Activated naive CD4-positive, alpha-beta T cell treated with anti-CD3 and anti-CD28 coated beads, Interleukin-2, amount 50 U/mL, for 16 hours (primary cell): ENCODE measurements around the gene TSC1.
A peak's percentile ranks its signal among the peaks of the same experiment; 100 is the strongest.
"Not testable (repeated sequence)": the region's sequence is repeated elsewhere in the genome, so short reads cannot be mapped to it uniquely, and the experiment has no call there.

ENCODE experiments used
- DNase-seq: peaks from one replicate; pipeline ENCODE4 v3.0.0-alpha.2; 2020

Gene TSC1

DNA sequence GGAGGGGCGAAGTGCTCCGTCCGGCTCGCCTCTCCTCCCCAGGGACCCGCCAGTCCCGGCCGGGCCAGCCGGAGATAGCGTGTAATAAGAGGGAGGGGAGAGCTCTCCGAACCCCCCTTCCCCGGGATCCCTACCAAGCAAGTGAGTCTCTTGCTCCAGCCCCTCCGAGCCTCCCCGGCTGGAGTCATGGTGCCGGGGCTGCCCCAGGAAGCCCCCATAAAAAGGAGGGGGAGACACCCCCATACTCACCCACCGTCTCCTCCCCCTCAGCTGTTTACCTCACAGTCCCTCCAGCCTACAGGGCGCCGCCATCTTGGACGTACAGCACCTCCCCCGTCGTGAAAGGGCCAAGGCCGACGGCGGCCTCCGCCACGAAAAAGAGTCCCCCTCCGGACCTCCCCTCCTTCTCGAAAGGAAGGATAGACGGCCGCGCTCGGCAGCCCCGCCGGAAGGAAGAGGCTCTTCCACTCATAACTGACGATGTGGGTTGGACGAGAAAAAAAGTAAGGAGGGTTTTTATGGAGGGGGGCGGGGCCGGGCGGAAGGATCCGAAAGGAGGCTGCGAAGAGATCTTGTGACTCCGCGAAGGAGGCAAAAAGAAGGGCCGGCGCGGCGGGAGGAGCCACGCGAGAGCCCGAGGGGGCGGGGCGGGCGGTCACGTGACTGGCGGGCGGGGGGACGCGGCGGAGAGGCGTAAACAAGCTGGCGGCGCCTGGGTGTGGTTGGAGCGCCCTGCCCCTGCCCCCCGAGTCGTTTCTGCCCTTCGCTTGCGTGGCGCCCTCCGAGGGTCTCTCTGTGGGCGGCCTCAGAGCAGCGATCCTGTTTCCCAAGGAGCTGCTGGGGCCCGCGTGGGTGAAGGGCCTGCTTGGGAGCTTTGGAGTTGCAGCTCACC is at the start of gene TSC1:
Gene TSC1, minus strand, starts transcription at position 323 of the 892 bp plus-strand sequence. CDS start 15,744 bp downstream, outside the sequence.
- DNase-seq, result peak; percentile 97

DNA sequence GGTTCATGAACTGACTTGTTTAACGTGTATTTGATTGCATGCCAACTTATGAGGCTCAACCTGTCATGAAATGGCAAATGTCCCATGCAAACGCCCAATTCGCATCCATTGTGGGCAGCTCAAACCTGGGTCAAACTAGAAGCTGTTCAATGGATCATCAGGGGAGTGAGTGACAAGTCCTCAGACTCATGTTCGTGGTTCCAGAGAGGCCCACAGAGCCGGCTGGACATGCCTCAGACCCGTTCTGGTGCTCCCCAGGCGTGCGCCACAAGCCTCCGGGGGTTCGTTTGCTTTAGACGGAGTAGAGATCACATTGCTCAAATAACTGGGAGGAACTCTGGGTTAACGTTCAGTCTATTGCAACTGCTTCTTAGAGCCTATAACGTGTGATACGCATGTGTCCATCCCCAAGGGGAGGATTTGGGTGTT is 49.1 kb upstream of the TSC1 start:
- no peak for DNase-seq

DNA sequence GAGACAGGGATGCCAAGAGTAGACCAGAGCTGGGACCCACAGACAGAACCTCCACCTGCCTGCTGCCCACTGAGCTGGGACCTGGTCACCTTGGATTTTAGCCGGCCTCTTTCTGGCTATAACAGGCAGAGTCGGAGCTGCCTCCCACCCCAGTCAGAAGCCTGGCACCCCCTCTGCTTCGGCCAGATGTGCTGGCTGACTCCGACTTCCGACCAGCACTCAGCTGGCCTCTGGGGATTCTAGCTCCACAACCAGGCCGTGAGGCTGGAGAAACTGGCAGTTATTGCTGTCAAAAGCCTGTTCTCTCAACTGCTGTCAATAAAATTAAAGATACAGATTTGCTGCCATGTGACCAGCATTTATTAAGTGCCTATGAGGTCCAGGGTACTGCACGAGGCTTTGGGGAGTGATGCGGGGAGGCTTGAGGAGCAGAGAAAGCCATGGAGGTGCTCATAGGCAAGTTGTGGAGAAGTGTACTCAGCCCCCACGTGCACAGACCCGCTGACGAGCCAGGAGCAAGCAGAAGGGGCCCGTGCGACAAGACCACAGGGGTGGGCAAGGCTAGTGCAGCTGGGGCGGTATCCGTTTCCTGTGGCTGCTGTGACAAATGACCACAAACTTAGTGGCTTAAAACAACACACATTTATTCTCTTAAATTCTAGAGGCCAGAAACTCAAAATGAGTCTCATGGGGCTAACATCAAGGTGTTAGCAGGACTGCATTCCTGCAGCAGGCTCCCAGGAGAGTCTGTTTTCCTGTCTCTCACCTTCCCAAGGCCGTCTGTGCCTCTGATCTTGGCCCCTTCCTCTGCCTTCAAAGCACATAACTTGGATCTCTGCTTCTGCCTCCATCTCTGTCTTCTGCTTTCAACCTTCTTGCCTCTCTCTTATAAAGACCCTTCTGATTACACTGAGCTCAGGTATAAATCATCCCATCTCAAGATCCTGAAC is 47.2 kb upstream of the TSC1 start:
- no peak for DNase-seq

DNA sequence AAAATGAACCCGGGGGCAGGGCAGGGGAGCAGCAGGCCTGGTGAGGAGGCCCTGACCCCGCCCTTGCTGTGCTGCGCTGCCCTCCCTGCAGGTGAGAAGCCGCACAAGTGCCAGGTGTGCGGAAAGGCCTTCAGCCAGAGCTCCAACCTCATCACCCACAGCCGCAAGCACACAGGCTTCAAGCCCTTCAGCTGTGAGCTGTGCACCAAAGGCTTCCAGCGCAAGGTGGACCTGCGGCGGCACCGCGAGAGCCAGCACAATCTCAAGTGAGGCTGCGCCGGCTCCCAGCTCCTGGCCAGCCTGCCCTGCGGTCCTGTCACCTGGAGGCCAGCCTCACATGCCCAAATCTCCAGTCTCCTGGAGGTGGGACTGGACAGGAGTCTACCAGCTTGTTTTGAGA is 46.4 kb upstream of the TSC1 start:
- no peak for DNase-seq

DNA sequence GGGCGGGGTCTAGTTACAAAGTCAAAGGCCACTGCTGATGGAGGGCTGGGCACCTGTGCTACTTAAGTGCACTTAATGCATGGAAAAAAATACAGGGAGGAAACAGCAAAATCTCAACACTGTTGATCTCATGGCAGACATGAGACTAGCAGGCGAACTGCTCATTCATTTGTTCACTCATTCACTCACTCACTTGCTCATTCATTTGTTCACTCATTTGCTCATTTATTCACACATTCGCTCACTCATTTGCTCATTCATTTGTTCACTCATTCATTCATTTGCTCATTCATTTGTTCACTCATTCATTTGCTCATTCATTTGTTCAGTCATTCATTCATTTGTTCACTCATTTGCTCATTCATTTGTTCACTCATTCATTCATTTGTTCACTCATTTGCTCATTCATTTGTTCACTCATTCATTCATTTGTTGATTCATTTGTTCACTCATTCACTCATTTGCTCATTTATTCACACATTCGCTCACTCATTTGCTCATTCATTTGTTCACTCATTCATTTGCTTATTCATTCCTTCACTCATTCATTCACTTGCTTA is 45.7 kb upstream of the TSC1 start:
- not testable (repeated sequence) for DNase-seq

DNA sequence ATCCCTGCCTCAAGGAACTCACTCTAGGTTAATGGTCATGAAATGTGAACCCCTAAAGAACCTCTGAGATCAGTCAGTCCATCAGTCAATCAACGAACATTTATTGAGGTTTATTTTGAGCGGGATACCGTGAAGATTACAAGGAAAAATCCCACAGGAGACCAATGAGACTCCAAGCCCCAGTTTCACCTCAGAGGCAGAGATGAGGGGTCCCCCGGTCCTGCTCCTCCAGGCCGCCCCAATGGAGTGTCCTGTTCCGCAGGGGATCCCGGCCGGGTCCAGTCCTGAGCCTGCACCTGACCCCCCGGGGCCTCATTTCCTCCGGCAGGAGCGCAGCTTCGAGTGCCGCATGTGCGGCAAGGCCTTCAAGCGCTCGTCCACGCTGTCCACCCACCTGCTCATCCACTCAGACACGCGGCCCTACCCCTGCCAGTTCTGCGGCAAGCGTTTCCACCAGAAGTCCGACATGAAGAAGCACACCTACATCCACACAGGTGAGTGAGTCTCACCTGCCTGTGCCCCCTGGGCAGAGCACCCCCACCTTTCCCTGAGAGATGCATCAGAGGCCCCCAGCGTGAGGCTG is 45.1 kb upstream of the TSC1 start:
- DNase-seq, result no peak

DNA sequence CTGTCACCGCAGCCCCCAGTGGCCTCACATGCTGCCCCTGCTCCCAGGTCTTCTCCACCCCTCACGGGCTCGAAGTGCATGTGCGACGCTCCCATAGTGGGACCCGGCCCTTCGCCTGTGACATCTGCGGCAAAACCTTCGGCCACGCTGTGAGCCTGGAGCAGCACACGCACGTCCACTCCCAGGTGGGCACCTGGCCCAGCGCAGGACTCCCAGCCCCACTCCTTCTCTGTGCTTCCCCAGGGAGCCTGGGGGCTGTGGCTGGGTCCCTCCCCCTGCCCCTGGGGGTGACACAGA is 44.5 kb upstream of the TSC1 start:
- DNase-seq, result no peak

DNA sequence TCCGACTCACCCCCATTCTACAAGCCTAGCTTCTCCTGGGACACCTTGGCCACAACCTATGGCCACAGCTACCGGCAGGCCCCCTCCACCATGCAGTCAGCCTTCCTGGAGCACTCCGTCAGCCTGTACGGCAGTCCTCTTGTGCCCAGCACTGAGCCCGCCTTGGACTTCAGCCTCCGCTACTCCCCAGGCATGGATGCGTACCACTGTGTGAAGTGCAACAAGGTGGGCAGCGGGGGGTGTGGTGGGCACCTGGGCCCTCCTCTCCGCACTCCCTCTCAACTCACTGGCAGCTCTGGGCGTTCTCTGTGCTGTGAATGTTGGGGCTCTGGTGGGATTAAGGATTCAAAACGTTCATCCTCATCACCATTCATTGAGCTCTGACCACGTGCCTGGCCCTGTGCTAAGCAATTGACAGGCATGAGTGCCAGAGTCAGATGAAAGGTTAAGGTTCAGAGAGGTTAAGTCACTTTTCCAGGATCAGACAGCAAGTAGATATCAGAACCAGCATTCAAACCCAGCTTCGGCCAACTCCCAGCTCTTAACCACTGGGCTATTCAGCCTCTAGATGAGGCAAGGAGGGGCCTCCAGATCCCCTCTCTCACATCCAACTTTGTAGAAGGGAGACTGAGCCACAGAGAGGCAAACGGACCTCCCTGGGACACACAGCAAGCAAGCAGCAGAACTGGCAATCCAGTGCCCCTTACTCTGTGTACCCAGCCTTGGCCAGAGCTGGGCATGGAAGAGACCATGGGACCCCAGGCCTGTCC is 44.0 kb upstream of the TSC1 start:
- no peak for DNase-seq

DNA sequence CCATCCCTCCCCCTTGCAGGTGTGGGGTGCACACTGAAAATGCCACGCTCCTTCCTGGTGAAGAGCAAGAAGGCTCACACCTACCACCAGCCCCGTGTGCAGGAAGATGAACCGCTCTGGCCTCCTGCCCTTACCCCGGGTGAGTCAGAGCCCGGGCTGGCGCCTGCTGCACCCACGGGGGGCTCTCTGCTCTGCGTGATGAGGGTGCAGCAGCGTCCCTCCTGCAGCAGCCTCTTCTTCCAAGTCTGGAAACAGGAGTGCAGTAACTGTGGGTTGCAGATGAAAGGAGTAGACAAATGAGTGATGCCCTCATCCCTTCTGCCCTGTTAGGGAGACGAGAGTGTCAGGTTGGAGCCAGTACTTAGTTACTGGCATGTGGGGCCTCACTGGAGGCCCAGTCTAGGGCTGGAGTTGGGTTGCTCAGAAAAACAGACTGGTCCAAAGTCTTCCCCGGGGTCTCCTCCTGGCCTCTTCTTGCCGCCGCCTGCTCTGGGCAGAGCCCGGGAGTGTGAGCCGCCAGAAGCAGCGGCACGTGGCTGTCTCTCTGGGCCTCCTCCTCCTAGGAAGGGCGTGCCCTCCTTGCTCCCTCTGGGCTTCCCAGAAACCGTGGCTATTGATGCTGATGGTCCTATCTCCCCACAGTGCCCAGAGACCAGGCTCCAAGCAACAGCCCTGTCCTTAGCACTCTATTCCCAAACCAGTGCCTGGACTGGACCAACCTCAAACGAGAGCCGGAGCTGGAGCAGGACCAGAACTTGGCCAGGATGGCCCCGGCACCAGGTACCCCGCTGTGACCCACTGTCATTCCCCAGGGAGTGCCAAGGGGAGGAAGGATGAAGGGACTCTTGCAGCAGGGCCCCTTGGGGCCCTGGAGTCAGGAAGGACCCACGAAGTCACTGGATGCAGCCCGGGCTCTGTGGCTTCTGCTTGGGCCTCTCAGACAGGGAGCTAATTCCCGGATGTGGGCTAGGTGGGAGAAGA is 42.5 kb upstream of the TSC1 start:
- no peak for DNase-seq

DNA sequence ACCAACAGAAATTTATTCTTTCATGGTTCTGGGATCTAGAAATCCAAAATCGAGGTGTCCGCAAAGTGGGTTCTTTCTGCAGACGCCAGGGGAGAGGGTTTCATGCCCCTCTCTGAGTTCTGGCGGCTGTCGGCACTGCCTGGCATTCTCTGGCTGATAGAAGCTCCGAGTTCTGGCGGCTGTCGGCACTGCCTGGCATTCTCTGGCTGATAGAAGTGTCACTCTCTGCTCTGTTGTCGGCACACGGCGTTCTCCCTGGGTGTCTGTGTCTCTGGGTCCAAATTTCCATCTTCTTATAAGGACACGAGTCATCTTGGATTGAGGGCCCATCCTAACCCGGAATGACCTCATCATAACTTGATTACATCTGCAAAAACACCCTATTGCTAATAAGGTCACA is 41.7 kb upstream of the TSC1 start:
- DNase-seq, result no peak

DNA sequence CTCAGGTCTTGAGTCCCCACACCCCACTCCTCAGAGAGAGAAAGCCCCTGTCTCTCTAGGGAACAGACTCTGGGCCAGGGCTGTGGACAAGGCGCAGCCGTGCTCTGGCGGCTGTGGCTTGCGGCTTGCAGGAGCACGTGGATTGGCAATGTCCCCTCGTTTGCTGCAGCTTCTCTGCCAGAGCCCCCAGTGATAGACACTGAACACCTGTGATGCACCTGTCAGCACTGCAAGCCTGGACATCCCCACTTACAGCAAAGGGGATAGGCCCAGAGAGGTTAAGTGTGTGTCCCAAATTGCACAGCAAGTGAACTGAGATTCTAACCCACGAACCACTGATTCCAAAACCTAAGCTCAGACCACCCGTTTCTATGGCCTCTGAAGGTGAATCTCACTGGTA is 41.1 kb upstream of the TSC1 start:
- no peak for DNase-seq

DNA sequence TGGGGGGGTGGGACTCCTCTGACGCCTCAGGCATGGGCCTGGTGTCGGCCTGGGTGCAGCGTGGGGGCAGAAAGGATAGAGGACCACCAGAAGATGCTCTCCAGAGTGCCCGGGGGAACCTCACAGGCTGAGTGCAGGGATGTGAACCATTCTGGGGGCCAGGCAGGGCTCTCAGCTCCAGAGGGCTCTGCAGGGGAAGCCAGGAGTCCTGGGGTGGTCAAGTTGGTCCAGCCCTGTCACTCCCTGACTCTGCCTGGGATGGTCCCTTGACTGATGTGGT is 40.6 kb upstream of the TSC1 start:
- DNase-seq, result no peak

DNA sequence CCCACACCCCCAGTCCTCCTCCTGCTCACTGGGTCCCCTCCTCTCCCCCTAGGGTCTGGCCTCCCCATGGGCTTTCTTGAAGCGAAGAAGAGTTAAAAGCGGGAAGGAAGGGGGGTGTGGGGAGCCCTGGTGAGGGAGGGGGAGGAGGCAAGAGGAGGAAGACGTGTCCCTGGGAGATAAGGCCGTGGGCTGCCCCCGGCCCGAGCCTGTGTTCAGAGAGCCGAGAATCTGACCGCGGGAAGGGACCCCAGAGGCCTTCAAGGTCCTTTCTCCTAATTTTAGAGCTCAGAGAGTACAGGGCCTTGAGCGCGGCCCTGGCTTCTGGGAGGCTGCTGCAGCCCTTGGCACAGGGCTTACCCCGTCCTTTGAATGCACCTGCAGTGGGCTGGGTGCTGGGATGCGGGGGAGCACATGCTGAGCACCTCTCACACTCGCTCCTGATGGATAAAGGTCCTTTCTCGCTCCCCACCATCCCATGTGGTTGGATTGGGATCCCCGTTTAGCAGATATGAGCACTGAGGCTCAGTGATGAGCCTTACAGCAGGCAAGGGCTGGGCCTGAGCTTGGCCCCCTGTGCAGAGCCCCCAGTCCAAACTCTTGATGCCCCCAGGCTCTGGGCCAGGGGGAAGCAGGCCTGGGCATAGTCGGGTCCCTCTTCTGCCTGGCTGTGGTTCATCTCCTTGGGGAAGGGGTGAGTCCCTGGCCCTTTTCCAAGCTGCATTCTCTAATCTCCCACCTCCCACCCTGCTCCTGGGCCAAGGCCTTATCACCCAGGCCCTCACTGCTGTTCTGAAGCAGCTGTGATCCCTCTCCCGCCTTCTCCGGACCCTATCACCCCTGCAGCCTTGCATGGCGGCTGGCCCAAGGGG is 40.0 kb upstream of the TSC1 start:
- DNase-seq, result no peak

DNA sequence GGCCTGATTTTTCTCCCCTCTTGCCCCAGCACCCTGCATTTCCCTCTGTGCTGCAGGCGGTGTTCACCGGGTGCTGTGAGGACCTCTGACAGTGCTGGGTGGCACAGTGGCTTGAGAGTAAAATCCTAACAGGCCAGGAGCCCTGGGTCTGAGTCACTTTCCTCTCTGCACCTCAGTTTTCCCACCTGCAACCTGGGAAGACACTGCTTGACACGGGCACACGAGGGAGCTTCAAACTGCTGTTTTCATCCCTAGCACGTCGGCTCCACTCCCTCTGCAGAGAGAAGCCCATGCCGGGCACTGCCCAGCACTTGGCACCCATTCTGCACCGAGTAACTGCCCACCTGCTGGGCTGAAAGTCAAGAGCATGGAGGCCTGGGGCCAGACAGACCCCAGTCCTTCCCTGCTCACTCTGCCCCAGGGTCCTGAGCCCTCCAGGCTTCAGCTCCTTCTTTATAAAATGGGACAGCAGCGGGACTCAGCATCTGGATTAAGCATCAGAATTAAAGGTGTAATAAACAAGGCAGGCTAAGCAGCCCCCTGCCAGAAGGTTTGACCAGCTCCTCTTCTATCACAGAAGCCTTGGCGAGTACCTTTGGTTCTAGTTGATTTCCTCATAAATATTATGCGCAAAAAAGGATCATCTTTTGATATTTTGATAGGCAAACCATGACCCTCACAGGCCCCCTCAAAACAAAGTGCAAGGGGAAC is 39.2 kb upstream of the TSC1 start:
- DNase-seq, result no peak

DNA sequence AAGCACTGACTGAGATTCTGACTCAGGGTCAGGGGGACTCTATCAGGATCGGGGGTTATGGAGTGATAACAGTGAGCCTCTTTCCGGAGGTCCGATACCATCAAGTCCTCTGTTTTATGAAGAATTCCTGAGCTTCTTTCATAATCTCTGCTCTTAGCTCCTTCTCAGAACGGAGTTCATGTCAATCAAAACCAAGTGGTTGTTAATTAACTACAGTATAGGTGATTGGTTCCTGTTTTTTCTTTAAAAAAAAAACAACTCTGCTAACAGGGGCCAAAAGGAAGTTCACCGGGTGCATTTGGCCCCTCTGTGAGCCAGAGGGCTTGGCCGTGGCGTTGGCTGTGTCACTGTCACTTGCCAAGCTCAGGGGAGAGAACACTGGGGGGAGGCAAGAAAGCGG is 38.0 kb upstream of the TSC1 start:
- DNase-seq, result no peak

DNA sequence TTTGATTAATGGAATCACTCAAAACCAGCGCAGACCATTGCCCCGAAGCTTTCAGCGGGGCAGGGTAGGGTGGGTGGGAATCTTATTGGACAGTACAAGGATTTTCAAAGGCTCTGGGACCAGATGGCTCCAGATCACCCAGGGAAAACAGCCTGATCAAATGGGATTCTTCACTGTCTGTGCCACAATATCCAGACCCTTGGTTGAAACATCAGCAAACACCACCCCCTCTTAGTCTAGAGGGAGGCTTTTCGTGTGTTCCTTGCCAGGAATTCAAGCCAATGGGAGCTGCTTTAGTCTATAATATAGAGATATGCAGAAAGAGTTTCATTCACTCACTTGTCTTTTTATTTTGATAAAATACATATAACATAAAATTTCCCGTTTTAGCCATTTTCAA is 35.7 kb upstream of the TSC1 start:
- DNase-seq, result no peak

DNA sequence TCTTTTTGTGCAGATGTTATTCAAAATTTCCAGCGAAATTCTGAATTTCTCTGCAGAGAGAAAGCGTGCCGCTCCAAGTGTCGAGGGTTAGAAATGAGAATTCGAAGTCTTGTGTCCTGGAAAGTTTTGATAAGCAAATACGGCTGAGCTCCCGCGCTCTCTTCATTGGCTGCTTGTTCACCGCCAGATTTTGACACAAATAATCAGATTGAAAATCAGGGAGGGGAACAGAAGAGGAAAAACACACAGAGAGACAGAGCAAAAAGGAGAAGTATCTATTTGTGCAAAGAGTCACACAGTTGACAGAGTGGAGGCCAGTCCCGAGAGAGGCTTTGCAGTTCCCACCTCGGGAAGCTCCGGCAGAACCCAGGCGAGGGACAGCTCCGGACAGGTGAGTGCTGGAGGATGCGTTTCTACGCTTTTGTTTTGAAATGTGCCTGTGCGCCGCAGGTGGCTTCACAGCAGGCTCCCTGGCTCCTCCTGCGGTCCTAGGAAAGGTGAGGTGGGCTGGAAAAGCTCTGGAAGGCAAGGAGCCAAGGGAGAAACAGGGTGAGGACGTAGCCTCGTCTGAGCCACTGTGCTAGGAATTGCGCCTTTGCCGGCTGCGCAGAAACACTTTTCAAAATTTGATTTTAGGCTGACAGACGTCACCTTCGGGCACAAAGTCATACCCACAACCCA is 34.2 kb upstream of the TSC1 start, which contains the start of gene GFI1B:
Gene GFI1B, plus strand, starts transcription at position 244 of the 681 bp plus-strand sequence. CDS start 7,985 bp downstream, outside the sequence.
- DNase-seq, result no peak

DNA sequence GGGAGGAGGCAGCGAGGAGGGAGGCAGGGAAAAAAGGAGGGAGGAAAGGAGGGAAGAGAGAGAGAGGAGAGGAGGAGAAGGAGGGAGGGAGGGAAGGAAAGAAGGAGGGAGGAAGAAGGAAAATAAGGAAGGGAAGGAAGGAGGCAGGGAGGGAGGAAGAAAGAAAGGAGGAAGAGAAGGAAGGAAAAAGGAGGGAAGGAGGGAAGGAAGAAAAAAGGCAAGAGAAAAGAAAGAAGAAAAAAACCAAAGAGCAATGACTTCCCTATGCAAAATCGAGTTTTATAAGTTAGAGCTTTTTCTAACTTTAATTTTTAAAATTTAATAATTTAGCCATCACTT is 33.7 kb upstream of the TSC1 start:
- DNase-seq, result no peak

DNA sequence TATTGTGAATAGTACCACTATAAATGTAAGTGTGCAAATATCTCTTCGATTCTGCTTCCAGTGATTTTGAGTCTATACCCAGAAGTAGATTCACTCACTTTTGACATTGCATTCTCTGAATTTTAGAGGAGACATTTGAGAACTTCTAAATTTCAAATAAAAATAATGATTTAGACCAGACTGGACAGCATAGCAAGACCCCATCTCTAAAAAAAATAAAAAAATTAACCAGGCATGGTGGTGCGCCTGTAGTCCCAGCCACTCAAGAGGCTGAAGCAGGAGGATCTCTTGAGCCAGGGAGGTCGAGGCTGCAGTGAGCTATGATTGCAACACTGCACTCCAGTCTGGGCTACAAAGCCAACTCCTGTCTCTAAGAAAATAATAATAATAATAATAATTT is 32.2 kb upstream of the TSC1 start:
- DNase-seq, result no peak
